CD4-positive, alpha-beta T cell treated with Interleukin-4 for 1 hour (primary cell): ENCODE measurements around the gene NPAS3.

Source experiments
- DNase-seq, 2 donors: peaks; one replicate each; pipeline ENCODE4 v3.0.0-alpha.2; 2020 to 2022

NPAS3 gene

DNA sequence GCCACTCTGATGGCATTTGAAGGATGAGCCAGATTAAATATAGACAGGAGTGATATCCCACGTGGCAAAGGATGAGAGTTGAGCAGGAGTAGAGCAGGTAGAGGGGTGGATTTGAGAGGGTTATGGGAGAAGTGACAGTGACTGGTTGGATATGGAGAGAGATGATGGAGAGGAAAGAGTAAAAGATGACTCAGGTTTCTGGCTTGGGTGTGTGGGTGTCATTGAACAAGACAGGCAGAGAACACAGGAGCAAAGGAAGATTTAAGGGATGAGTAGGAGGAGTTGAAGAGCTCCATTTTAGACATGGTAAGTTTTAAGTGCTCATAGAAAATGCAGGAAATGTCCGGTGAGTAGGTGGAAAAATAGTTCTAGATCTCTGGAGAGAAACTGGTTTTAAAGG lies 875.3 kb downstream of the NPAS3 start:
- DNase-seq, result no peak

DNA sequence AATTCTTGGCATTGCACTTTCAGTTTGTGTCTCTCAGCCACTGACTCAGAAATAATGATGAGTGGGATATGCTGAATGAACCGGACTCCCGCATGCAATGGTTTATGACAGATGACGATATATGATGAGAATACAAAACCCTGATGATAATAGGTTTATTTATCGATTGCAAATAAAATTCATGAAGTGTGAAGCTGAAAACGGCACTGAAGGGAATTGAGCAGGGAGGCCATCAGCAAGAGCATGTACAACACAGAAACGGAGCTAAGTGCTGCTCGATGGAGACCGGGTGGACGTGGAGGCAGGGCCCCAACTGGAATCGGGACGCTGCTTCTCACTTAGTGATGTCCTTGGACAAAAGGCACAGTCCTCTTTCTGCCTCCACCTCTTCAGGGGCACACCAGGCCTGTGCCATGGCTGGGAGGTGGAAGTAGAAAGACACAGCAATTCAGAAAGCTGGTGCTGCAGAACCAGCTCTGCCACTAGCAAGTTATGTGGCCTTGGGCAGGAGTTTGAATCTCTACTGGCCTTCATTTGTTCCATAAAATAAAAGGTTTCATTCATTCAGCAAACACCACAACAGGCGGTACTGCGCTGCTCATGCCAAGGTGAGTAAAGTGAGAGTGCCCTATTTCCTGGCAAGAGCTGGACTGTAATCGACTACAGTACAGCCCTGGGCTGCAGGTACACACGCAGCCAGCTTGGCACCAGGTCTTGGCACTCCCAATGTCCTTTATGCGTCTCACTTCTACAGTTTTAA lies 895.2 kb downstream of the NPAS3 start:
- DNase-seq, result no peak

DNA sequence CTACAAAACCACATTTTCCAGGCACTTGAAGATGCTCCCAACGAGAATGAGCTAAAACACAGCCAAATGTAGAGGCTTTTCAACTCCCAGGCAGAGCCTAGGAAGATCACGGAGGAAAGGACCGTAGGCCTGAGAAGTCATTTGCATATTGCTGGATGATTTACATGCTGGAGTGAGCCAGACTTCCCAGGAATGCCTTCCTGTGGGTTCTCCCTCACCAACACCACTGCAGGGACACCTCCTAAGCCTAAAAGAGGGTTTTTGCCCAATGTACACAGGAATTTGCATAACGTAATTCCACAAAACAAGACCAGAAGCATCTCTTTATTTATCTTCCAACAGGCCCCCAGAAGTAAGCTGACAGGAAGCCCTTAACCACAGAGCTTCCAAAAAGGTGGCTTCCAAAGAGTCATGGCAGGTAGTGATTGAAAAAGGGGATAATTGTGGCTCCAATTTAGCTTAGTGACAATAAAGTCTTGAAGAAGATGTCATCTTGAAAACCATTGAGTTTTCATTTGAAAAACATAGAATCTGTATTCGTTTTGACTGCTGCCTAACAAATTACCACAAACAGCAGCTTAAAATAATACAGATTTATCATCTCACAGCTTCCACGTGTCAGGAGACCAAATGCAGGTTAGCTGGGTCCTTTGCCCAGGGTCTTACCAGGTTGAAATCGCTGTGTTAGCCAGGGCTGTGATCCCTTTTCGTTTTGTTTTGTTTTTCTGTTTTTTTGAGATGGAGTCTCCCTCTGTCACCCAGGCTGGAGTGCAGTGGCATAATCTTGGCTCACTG lies 896.0 kb downstream of the NPAS3 start:
- DNase-seq, result no peak

DNA sequence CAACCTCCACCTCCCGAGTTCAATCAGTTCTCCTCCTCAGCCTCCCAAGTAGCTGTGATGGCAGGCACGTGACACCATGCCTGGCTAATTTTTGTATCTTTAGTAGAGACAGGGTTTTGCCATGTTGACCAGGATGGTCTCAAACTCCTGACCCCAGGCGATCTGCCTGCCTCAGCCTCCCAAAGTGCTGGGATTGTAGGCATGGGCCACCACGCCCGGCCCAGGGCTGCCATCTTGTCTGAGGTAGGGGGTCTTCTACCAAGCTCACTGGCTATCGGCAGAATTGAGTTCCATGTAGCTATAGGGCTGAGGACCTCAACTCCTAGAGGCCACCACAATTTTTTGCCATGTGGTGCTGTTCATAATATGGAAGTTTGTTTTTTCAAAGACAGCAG lies 896.6 kb downstream of the NPAS3 start:
- DNase-seq, result no peak

DNA sequence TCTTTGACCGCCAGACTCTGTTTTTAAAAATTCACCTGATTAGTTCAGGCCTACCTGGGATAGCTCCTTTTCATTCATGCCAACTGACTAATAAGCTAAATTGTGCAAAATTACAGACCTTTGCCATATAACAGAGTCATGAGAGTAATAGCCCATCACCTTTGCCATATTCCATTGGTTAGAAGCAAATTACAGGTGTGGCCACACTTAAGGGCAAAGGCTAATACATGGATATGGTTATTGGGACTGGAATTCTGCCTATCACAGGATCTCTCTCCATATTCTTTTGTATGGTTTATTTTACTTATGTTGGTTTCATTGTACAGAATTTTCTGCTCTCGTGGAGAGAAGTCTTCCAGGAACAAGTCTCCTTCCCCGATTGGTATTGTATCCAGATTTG lies 897.0 kb downstream of the NPAS3 start:
- no peak for DNase-seq

DNA sequence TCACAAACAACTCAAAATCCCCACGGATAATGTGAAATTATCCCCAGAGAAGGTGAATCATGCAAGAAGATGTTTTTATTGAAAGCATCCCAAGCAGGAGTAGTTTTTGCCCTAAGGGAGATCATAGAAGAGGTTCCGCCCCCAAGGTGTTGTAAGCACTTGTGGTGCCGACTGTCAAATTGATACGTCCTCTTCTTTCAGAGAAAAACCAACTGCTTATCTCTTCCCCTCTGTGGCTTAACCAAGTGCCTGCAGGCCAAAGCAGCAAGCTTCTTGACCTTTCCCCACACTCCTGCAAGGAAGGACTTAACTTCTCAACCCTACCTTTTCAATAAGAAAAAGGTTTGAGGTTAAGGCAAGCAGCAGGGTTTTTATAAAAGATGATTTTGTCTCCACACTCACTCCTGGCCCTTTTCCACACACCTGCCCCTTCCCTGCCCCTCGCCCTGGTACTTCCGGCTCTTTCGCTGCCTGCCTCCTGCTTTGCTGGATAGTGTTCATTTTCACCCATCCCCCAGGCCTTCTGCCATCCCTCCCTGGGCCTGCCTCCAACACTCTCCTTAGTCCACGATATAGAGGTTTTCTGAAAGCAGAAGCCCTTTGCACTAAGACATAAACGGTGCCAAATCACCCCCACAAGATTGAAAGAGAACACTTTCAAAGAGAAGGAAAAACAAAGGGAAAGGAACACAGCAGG lies 897.7 kb downstream of the NPAS3 start:
- DNase-seq, result no peak

DNA sequence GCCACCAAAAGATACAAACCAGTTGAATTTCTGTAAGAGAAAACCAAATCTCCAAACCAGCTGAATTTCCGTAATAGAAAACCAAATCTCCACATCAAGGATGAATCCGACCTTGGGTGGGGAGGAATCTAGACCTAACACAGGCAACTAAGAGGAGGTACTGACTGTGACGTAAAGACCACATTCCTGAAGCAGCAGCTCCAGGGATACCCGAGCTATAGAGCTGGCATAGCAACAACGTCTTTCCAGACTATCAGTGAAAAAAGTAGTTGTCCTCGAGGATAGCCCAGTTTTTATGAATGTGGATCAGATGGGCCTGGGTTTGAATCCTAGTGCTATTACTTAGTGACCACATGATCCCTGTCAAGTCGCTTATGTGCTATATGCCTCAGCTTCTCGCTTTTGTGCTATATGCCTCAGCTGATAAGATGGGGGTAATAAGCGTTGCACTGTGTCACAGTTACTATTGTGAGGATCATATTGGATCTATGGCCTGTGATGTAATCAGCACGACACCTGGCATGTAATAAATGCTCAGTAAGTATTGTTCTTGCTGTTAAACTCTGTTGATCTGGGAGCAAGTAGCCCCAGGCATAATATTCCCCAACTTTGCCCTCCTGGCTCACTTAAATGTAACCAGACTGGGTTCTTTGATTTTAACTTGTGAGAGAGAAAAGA lies 898.4 kb downstream of the NPAS3 start:
- DNase-seq, result no peak

DNA sequence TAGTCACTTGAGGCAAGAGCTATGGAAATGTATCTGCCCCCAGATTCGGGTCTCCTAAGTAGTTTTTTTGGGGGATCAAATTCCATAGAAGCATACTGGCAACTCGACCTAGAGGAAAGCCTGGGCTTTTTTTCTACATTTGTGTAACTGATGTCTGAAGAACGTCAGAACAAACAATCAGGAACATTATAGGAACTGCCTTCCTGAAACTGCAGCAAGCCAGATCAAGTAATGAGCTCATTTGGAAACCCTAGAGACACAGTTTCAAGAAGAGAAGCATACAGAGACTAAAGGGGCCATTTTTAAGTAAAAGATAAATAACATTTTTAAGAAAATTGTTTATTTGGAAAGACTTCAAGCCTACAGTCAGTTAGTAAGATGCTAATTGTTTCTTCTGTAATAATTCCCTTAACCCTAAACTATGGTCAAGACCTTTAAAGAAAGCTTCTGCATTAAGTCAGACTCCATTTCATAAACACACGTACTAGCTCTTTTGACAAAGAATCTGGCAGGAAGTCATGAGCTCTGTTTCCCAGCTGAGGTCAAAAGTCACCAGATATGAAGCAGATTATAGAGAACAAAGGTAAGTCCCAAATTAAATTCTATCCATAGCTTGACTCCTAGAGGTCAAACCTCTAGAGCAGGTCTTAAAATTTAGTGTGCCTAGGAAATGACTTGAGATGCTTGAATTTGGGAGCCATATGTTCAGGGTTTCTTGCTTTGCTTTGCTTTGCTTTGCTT lies 899.4 kb downstream of the NPAS3 start:
- no peak for DNase-seq

DNA sequence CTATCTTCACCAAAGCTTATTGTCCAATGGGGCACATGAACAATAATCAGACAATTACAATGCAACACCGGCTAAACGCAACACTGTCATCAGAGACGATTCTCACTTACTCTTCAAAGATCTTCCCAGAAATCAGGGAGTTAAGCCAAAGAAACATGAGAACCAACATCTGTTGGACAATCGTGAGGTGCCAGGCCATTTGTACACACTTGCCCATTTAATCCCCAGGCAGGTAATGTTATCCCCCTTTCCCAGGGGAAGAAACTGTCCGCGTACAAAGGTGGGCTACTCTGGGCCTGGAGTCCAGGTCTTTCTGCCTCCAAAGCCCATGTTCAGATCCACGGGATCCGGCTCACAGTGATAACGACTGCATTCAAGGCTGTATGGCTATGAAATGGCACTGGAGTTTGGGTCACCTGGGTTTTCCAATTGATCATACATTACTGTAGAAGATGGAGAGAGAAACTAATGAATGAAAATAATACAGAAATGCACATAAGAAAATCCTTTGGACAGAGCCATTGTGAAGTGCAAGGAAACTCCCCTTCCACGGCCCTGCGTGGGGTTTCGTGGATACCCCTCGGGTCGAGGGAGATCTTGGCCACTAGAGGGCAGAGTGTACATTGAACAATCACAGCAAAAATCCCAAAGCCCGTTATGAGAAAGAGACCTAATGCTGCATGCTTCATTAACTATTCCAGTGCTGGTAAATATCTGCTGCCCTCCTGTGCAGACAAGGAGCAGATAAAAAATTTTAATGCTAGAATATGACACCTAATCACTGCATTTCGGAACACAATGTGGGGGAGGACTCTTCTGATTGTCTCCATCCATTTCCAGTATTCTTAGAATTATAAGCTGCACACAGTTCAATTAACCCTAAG lies 900.8 kb downstream of the NPAS3 start:
- peak; percentile 30 to 67 for DNase-seq

DNA sequence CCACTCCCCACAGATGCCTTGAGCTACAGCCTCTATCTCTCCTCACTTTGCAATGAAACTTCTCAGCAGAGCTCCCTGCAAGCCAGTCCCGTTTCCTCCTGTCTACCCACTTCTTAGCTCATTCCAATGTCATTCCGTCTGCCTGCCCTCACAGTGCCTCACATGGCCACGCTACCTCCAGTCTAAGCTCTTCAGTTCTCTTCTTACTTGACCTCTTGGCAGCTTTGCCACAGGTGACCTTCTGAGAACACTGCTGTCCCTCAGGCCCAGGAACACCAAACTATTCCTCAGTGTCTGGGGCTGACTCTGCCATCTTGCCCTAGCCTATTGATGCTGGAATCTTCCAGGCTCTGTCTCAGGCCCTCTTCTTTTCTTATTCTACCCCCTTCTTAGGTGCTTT lies 902.1 kb downstream of the NPAS3 start:
- DNase-seq, result no peak

DNA sequence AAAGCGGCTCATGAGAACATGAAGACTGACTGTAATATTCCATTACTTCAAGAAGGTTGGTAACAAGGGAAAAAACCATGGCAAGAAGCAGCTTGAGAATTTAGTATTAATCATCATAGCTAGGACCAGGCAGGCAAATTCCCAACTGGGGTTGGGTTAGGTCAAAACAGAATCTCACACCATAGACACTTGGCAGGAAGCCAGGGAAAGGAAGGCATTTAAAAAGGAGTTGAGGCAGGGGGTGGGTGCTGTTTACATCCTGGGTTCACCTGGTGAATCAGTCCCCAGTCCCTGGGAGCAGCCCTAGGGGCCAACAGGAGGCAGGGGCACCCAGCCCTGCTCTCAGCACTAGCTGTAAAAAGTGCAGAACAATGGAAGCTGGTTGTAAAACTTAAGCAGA lies 903.6 kb downstream of the NPAS3 start:
- DNase-seq, result no peak

DNA sequence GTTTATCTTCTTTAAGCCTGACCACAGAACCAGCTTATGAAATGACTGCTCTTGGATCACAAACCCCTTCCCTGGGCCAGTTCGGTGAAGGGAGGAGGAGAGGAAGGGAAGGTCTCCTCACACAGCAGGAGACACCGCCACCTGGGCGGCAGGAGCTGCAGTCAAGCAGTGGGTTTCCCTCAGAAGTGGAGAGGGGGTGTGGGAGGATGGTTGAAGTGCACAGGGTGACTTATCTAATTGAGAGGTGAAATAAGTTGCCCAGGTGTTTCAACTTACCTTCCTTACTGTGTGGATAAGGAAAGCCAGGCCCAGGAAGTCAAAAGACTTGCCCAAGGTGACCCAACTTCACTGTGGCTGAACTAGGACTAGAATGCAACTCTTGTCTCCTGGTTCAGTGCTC lies 905.4 kb downstream of the NPAS3 start:
- DNase-seq, result no peak

DNA sequence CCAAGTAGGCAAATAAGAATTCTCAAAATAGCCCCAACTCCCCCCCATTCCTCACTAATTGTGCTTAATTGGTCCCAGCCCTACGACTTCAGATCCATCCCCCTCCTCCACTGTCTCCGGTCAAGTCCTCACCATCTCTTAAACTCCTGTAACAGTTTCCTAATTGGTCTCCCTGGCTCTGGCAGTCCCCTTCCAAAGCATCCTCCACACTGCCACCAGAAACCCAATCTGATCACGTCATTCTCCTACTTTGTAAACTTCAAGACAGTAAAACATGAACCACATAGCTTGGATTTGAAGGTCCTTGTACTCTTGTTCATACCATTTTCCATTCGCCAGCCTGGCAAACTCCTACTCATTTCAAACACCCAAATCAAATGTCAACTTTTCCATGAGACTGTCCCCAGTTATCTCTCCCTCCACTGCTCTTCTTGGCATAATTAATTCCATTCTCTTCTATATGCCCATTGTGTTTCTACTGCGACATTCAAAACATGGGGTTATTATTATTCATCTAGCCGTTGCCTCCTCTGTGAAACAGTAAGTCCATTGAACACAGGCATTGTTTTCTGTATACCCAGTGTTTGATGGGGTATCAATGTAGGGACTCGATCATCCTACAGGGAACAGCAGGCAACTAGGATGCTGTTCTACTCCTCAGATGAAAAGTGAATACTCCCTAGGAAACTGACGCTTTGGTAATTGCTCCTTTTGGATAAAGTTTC lies 907.6 kb downstream of the NPAS3 start:
- DNase-seq, result no peak

DNA sequence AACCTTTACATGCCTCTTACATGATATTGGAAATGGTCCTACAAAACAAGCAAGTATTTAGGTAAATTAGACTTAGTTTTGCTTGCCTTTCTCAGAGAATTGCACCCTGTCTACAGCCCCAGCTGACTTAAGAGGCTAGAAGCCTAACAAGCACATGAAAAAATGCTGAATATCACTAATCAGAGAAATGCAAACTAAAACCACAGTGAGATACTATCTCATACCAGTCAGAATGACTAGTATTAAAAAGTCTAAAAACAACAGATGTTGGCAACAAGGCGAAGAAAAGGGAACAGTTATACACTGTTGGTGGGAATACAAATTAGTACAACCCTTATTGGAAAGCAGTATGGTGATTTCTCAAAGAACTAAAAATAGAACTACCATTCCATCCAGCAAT lies 908.4 kb downstream of the NPAS3 start:
- no peak for DNase-seq

DNA sequence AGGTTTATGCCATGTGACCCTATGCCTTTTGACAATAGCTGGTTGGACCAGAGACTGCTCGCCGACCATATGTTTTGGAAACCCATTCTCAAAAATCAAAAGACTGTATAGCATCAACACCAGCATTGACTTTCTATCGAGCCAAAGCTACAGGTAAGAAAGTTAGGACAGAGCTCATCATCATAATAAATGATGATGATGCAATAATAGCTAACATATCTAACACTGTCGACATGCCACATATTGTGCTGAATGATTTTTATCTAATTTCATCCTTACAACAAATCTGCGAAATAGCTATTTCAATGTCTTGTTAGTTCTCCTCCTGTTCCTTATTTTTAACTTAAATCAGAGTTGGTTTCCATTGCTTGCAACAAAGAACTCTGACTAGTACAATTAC lies 909.3 kb downstream of the NPAS3 start:
- DNase-seq, result no peak

DNA sequence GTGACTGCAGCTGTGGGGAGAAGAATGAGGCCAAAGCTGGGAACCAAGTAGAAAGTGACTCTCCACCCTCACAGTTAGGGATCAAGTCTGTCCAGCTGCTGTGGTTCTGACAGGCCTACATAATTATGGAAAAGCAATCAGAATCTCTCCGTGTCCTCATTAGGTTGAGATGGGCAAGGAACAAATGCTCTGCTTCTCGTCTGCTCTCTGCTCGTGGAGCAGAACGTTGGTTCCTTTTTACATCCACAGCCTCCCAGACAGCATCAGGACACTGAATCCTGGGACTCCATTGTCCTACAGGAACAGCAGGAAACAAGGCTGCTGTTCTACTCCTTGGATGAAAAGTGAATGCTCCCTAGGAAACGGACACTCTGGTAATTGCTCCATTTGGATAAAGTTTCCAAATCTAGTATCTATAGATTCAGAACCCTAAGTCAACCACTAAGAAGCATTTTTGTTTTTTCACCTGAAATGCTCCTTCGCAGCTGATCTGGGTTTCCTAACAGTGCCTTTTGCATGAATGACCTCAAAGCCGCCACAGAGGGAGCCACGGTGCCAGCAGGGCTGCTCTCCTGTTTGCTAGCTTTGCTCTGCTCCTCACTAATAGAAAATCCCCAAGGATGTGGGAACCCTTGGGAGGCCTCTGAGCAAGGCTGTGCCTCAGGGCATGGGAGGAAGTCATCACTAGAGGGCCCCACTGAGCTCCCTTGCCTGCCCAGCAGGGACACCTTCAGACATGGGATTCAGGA lies 910.2 kb downstream of the NPAS3 start:
- no peak for DNase-seq

DNA sequence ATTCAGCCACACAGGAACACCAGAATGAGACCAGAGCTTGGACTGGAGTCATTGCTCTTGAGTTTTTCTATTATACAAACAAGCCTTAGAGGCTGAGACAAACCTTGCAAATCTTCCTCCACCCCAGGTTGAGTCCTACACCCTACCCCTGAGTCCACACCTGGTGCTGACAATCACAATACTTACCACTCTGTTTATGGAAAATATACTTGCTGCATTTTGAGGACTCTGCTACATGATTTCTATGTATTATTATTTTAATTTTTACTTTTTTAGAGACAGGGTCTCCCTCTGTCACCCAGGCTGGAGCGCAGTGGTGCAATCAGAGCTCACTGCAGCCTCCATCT lies 910.7 kb downstream of the NPAS3 start:
- no peak for DNase-seq

DNA sequence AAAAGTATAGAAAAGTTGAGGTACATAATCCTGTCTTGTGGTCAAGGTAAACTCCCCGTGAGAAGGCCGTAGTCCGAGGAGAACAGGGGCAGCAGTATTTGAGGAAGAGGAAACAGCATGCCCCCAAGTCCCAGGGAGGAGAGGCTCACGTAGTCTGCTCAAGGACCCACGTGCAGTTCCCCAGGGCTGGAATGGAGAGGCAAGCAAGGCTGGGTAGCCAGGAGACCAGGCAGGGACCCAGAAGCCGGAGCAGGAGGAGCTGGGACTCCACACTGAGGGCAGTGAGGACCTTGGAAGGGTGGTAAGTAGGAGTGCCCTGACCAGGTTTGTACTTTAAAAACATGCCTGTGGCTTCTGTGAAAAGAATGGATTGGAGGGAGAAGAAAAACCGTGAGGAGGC lies 912.1 kb downstream of the NPAS3 start:
- no peak for DNase-seq

DNA sequence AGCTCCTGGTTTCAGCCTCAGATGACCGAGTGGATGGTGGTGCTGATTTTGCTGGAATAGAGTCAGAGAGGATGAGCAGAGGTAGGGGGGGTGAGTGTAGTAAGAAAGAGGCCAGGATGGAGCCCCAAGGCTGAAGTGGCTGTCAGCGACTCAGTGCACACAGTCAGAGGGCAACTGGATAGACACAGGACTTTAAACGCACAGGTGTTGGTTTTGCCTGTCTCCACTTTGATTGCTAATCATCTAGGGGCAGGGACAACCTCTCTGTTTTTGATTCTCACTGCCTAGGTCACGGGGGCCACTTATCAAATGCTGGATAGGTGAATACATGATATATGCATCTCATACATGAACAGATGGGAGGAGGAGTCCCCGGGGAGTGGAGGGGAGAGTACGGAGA lies 912.7 kb downstream of the NPAS3 start:
- DNase-seq, result no peak

DNA sequence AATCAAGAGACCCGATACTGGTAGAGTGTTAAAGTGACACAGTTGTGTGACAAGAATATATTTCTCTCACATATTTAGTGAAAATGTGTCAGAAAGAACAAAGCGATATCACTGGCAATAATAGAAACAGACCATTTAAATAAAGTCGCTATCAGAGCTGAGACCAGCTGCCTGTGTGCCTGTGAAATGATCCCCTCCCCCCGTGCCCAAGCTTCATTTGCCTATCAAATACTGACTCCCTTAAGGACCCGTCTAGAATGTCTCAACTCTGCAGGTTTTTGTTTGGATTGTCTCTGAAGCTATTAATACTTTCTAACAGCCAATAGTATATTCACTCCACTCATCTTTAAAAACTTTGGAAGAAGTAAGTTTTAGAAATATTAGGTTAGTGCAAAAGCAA lies 913.3 kb downstream of the NPAS3 start:
- DNase-seq, result no peak
